Measurements from ENCODE around the gene LAP3.

DNA sequence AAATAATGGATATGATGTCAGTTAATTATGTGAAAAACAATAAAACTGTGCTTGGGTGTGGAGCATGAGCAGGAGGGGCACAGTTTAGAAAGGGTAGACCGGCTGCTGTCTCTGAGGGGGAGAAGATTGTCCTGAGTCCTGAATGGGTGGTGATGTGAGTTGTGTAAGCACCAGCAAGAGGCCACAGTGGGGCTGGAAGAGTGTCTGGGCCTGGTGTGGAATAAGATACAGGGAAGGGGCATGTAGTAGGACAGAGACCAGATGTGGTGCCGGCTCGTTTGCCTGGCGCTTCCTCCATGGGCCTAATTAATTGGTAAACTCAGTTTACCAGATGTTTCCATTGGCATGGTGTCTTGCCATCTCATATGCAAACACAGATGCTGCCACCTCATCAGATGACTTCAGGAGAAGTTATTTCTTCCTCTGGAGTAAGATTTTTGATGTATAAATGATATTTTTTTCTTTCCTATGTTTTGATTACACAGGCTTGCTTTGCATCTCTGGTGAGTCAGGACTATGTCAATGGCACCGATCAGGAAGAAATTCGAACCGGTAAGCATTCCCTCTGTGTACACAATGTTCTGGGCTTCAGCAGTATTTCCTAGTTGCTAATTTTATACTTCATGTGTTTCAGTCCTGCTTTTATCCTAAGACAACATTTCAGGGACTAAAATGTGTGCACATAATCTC lies 42.6 kb downstream of the LAP3 start:
- TF ChIP-seq POLR2A (IDR thresholded peaks at IDR 0.05; ENCODE audit: low read depth, low read length) = no peak
- TF ChIP-seq TAF1 (IDR thresholded peaks at IDR 0.05; ENCODE audit: low read depth, low read length) = no peak
- no peak for TF ChIP-seq POU2F2 (IDR thresholded peaks at IDR 0.05; ENCODE audit: low read depth, low read length)
- no peak for TF ChIP-seq POLR2AphosphoS5 (IDR thresholded peaks at IDR 0.05; ENCODE audit: low read depth, low read length)
